A204.1 (cell line): Measurements from ENCODE around the gene CDH8.
"Not testable (repeated sequence)": the region's sequence is repeated elsewhere in the genome, so short reads cannot be mapped to it uniquely, and the experiment has no call there.

Experiments used
- FAIRE-seq: peaks from 2 replicates; lab custom pipeline; 2012; peaks lifted over from hg19 to GRCh38; lab: Jason Lieb, UNC

The CDH8 gene

DNA sequence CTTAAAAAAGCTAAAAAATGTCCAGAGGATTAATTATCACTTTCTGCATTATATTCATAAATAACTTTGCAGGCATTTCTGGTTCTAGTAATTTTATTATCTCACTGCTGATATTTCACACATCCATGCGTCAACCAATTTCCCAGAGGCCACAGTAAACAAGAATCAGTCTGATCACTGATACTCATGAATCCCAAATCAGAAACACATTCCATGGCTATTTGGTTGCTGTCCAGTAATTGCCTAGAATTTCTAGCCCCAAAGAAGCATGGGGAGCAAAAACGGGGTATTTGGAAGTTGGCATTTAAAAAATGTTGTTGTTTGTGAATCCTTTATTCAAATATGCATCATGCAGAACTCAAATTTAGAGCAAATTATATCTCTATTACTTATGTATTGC is 244.8 kb downstream of the CDH8 start:
- FAIRE-seq = no peak

DNA sequence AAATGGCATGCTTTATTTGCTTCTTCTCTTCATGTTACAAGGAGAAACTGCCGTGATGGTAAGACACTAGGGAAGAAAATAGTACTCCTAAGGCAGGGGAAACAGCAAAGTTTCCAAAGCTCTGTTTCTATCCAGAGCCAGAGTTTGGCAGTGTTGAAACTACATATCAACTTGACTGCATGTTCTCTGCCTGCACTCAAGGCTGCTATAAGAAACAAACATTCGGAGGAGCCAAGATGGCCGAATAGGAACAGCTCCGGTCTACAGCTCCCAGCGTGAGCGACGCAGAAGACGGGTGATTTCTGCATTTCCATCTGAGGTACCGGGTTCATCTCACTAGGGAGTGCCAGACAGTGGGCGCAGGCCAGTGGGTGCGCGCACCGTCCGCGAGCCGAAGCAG is 254.4 kb downstream of the CDH8 start:
- not testable (repeated sequence) for FAIRE-seq

DNA sequence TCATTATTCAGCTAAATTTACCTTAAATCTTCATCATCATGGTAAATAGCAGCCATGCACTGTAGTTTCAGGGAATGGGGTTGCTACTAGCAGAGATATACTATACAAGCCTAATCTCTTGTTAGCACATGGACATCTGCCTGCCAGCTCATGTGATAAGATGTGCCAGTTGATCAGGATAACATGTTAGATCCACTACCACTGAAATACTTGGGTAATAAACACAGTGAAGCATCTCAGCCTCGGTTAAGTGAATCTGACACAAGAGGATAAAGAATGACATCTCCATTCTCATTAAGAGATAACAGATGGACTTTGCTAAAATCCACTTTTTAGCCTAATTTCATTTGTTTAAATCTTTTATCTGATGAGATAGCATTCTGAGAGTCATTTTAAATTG is 256.1 kb downstream of the CDH8 start:
- no peak for FAIRE-seq

DNA sequence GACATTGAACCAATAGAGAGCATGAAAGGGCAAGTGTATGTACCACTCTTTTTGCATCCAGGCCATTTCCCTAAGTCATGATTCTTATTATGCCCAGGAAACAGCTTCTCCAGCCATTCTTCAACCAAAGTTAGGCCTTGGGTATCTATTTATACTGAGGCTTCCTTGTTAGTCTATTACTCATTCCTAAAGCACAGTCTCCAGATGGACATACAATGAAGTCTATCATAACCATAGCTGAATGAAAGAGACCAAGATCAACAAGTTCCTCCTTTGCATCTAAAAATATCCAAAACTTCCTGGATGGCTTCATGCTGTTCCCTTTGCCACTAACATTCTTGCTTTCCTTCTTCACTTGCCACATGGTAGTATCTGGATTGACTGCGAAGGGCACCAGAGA is 265.9 kb downstream of the CDH8 start:
- no peak for FAIRE-seq

DNA sequence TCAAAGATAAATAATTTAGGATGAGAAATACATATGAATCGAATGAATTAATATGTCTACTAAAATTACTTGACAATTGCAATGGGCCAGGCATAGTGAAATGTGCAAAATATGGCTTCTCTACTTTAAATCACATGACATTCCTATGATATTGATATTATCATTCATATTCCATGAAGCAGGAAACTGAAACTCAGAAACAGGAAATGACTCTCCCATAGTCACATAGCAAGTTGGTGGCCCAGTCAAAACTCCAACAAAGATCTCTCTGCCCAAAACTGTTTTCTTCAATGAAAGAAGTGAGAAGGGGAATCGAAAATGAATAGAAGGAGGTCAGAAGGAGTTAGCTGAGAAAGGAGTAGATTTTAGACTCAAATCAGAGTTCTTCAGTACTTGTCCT is 272.2 kb downstream of the CDH8 start:
- no peak for FAIRE-seq

DNA sequence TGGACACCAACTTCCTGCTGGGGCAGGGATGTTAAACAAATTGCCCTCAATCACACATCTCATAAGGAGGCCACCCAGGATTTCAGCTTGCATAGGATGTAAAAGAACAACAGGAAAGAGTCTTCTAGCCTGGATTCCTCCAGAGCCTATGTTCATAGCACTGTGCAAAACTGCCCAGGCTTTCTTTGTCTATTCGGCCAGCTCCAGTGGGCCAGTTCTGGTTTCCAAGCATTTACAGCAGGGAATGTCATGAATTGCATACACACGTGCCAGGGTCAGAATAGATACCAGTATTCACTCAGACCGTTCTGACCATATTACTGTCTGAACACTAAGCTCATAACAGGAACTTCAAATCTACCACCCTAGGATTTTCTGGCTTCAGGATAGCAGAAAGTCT is 273.2 kb downstream of the CDH8 start:
- no peak for FAIRE-seq

DNA sequence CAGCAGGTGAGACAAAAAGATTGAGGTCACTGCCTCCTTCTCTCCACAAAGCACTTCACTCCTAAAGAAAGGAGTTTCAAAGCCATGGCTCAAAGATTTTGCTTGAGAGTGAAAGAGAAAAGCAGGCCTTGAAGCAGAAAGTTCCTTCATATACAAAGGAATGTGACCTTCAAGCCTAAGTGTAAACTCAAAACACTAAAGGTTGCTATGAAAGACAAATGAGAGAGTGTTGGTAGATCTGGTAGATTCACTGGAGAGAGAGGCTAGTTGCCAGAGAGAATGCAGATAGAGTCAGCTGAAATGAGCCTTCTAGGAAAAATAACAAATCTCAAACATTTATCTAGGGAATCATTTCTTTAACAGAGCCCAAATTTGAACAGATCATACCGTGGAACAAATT is 305.2 kb downstream of the CDH8 start:
- no peak for FAIRE-seq

DNA sequence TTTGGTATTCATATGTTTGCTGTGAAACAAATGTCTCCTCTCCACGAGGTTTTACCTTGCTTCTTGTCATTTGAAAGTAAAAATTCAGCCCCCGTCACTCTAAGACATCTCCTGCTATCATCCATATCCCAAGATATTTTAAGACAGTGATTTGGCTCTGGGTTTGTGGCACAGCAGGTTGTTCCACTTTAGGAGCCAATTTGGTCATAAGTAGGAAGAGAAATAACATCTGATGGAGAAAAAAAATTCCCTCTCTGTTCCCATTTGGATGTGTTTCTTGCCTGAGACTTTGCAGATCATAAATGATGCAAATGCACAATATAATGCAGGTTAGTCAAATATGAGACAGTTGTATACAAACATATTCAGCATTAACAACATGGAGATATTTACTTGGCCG is 309.5 kb downstream of the CDH8 start:
- FAIRE-seq = no peak

DNA sequence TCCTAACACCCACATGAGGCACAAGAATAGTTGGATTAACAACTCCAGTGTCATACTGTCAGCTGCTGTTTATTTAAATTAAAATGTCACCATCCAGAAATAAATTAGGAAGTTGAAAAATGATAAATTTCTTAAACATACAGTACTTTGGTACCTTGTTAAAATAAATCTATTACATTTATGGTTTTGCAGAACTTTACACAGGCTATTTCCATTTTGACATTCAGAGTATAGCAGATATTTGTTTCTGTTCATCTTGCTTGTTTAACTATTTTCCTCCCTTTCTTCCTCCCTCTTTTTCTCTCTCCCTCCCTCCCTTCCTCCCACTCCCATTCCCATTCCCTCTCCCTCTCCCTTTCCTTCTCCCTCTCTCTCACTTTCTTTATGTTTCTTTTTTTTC is 310.1 kb downstream of the CDH8 start:
- no peak for FAIRE-seq

DNA sequence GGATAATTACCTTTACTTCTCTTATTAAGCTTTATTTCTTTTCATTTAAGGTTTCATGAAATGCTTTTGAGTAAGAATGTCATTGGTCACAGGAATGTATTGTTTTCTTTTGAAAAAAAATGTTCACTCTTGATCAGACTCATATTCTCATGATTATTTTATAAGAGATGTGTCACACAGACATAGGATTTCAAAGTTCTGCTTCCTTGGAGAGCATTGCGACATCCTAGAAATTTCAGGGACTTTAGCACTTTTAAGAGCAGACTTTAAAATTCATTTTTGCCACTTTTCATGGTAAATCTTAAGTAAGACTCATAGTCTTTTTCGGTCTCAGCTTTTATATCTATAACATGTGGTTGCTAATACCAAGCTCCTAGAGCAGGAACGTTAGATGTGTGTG is 314.7 kb downstream of the CDH8 start:
- no peak for FAIRE-seq

DNA sequence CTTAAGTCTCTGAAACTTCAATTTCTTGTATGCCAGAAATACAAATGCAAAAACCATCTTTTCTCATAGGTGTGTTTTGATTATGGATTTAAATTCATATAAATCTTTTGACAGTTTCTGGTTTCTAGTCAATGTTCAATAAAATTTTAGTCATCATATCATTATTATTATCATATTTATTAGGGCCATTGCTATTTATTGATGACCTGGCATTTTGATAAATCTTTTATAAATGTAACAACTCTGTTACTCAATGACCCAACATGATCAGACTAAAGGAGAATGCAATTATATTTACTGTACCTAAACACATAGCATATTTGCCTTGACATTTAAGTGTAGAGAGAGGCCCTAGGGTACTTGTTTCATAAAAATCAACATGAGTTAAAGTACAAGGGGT is 320.8 kb downstream of the CDH8 start:
- no peak for FAIRE-seq

DNA sequence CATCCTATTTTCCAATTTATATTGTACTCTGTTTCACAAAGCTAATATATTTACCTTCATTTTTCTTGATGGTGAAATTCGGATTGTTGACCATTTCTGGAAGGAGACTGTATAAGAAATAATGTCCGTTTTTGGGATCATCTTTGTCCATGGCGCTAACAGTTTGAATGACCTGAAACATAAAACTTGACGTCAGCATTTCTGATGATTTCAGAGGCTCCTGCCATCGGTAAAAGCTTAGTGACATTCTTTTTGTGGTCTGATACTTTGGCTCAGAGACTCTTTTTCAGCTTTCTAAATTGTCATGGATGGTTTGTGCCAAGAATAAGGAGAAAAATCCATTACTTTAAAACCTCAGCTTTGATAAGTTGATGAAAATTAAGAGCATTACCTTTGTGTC is 322.5 kb downstream of the CDH8 start:
- FAIRE-seq = no peak

DNA sequence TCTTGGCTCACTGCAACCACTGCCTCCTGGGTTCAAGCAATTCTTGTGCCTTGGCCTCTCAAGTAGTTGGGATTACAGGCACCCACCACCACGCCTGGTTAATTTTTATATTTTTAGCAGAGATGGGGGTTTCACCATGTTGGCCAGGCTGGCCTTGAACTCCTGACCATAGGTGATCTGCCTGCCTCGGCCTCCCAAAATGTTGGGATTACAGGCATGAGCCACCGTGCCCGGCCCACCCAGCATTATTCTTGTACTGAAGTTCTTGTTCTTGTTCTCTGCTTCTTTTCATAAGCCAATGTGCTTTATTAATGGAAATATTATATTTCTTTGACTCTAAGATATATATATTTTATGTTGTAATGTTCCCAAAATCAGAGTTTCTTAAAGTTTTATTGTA is 336.6 kb downstream of the CDH8 start:
- not testable (repeated sequence) for FAIRE-seq

DNA sequence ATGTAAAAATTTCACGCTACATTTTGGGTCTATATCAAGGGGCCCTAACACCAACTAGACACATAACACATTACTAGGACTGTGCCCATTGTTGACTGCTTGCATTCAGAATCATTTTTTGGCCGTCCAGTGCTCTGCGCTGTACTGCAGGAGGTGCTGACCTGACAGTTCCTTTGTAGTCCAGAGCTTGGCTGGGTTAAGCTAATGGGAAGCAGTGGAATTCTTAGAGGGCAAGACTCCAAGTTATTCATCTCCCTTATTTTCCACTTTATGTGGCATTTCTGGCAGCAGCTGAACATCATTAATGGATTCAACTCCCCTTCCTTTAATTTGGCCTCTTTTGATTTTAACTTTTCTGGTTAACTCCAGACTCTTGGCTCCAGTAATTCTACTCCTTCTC is 351.7 kb downstream of the CDH8 start:
- FAIRE-seq = no peak

DNA sequence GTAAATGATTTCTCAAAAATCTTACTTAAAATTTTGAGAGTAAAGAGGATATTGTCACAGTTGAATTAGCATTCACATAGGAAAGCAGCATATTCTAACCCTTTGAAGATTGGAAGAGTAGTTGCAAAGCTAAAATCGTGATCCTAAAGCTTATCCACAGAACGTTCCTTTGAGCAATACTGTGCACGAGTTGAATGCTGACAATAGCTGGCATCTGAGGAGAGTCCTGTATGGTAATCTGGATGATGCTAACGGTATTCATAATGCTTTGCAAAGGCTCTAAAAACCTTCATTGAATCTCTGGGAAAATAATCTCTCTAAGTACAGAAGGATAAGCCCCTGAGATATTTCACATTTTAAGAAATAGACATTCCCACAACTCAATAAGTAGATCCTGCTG is 354.6 kb downstream of the CDH8 start:
- FAIRE-seq = no peak

DNA sequence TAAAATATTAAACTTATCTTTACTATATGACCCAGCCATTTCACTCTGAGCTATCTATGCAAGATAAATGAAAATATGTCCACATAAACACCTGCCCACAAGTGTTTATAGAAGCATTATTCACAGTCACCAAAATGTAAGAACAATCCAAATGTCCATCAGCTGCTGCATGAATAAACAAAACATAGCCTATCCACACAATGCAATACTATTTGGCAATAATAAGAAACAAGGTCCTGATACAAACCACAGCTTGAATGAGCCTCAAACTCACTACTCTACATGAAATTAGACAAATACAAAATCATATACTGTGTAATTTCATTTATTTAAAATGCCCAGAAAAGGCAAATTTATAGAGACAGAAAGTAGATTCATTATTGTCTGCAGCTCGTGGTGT is 355.1 kb downstream of the CDH8 start:
- no peak for FAIRE-seq

DNA sequence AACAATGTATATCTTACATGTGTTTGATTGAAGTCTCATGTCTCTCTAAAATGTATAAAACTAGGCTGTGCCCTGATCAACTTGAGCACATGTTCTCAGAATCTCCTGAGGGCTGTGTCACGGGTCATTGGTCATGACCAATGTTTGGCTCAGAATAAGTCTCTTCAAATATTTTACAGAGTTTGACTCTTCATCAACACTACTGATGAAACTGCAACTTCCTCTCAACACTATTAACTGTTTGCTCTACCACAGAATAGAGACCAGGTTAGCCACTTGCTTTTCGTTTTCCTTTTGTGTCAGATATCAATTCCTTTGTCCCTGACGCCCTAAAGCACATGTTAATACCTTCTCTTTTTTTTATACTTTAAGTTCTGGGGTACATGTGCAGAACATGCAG is 358.1 kb downstream of the CDH8 start:
- no peak for FAIRE-seq

DNA sequence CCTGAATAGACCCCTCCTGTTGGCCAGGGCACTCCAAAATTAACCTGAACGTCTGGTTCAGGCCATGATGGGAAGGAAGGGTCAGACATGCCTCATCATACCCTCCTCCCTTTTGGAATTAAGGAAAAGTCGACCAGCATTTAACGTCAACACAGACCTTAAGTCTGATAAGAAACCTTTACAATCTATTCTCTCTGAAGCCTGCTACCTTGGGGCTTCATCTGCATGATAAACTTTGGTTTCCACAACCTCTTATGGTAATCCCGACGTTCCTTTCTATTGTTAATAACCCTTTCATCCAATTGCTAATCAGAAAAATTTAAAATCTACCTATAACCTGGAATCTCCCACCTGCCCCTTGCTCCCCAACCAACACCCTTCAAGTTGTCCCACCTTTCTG is 358.5 kb downstream of the CDH8 start:
- no peak for FAIRE-seq

DNA sequence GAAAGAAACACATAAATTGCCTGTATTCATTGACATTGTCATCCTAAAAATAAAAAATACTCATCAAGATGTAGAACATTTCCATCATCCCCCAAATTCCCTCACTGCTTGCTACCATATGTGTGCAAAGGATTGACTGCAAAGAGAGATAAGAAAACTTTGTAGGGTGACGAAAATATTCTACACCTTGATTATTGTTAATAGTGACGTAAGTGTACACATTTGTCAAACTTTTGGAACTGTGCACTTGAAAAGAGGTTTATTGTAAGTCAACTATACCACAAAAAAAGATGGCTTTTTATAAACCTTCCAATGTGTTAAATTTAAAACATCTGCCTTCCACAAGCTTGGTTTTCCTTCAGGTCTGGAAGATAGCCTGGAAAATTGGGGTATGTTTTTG is 359.5 kb downstream of the CDH8 start:
- FAIRE-seq = no peak

DNA sequence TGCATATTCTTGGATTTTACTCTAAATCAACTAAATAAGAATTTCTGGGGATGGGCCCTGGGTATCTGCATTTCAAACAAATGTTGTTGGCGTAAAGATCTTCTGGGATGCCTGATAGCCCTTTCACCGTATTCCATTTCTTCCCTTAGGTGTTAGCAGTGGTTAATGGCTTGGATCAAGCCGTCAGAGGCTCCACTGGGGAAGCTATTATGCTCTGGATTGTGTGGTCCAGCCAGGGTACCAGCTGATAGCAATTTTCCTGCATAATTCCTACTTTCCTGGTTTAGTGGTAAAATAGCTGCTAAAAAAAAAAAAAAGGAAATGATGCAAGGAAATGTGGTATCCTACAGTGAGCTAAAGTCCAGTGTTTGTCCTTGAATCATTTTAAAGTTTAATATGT is 365.1 kb downstream of the CDH8 start:
- FAIRE-seq = no peak

DNA sequence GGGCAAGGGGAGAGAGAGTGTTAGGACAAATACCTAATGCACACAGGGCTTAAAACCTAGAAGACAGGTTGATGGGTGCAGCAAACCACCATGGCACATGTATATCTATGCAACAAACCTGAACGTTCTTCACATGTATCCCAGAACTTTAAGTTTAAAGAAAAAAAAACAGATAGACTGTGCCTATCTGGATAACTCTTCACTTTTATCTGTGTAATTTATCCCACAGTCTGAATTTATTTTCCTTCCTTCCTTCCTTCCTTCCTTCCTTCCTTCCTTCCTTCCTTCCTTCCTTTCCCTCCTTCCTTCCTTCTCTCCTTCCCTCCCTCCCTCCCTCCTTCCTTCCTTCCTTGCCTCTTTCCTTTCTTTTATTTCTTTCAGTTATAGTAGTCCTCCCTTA is 370.7 kb downstream of the CDH8 start:
- no peak for FAIRE-seq

DNA sequence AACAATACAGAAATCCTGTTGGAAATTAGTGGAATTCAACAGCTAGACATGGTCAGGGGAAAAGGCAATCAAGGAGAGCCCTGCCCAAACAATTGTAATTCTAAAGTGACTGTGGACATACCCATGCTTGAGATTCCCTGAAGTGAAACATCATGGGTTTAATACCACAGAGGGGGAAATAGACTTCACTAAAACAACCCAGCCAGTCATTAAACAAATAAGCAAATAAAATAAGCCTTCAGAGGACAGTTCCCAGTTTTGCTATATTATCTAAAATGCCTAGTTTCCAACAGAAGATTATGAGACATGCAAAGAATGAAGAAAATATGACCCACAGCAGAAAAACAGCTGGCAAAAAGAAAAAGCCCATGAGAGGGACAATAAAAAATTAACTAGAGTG is 376.3 kb downstream of the CDH8 start:
- no peak for FAIRE-seq

DNA sequence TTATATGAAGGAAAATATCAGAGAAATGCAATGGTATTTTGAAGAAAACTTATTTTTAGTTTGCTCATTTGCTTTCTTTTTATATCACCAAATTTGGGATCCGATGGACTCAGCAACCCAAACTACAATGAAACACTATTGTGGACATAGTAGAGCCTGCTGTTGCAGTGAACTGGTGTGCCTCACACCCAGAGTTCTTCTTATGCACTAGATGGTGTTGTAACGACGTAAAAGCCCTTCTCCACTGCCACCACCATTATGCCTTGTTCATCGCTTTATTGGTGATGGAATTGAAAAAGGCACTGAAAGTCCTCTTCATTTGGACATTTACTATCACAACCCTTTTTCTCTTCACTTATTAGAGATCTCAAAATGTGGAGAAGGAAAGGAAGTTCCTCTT is 381.3 kb downstream of the CDH8 start:
- FAIRE-seq = no peak

DNA sequence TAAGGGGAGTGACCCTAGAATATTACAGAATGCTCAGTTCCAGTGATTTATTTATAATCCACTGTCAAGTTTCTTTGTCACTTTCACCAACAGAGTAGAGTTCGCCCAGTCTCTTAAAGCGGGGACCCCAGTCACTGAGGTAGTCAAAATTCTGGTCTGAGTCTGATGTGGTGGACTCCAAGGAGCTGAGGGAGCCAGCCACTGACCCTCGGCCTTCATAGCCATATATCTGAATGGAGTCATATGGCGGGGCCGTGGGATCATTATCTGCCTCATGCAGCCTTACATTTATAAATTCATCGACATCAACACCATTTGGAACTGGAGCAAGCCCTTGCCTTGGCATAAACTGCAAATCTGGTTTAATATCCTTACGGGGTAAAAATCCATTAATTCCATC is 382.7 kb downstream of the CDH8 start:
- no peak for FAIRE-seq

DNA sequence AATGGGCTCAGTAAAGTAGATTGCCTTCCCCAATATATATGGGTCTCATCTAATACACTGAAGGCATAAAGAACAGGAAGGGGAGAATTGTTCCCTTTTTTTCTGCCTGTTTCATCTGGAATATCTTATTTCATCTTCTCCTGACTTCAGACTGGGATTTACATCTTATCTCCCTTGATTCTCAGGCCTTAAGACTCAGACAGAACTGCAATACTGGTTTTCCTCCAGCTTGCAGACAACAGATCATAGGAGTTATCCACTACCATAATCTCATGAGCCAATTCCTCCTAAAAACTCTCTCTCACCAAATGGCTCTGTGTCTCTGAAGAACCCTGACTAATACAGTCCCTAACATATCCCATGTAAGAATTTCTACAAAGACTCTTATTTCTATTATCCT is 390.7 kb downstream of the CDH8 start:
- no peak for FAIRE-seq

DNA sequence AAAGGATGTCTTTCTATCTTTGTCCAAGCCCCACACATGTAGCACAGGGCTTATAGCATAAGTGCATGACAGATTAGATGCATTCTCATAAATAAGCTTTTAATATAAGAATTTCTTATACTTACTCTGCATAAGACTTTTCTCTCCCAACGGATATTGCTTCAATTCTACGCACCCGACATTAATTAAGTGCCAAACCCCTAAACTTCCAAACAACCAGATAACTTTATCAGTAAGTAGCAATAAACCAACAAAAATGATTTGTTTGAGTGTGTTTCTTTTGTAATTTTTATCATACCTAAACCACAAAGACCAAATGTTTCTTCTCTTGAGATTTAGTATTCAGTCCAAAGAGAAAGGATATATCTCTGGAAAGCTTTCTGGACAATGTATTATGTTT is 391.5 kb downstream of the CDH8 start:
- no peak for FAIRE-seq
